Uterus (tissue), 4 donors: ENCODE measurements around the gene SP5. TPM values are rescaled to one million over a fixed set of nuclear protein-coding genes. Genes with fewer than 3 reads are reported as not detected.

Experiments used
- DNase-seq, 2 donors: peaks; one replicate each; pipeline ENCODE4 v3.0.0-alpha.2; 2019 to 2020
- H3K27ac ChIP-seq, 2 donors: fragments of 200-600 bp; sonication (generic); 1 replicate in 1 of 2; 2 replicates in 1 of 2; pipeline ENCODE4 v1.5.1; 2016 to 2018
- H3K27me3 ChIP-seq, 2 donors: fragments of 200-600 bp; sonication (generic); one replicate each; pipeline ENCODE4 v1.5.1; 2018 to 2019; ENCODE audit warnings: control low read depth in 1 of 2
- H3K36me3 ChIP-seq, 2 donors: fragments of 200-600 bp; sonication (generic); one replicate each; pipeline ENCODE4 v1.5.1; 2019; ENCODE audit warnings: control low read depth in 1 of 2
- H3K4me1 ChIP-seq, 2 donors: fragments of 200-600 bp; sonication (generic); one replicate each; pipeline ENCODE4 v1.5.1; 2018 to 2019; ENCODE audit warnings: control low read depth in 1 of 2
- H3K4me3 ChIP-seq, 2 donors: fragments of 200-600 bp; sonication (generic); 1 replicate in 1 of 2; 2 replicates in 1 of 2; pipeline ENCODE4 v1.5.1; 2018 to 2019; ENCODE audit warnings: mild to moderate bottlenecking in 1 of 2
- H3K9me3 ChIP-seq, 2 donors: fragments of 200-600 bp; sonication (generic); one replicate each; pipeline ENCODE4 v1.5.1; 2019; ENCODE audit warnings: control low read depth in 1 of 2
- CTCF ChIP-seq, 4 experiments: fragments of 200-600 bp in 2 of 4; fragments of 450-650 bp in 2 of 4; sonication (generic) in 2 of 4; IDR thresholded peaks; one replicate each; pipeline ENCODE4 v1.5.1; 2016 to 2019; ENCODE audit warnings: antibody characterized with exemption in 4 of 4, mild to moderate bottlenecking in 2 of 4, moderate library complexity in 1 of 4
- POLR2A ChIP-seq, 2 donors: fragments of 450-650 bp; IDR thresholded peaks; one replicate each; pipeline ENCODE4 v1.6.1; 2016; ENCODE audit warnings: antibody characterized with exemption in 2 of 2, mild to moderate bottlenecking in 1 of 2, moderate library complexity in 1 of 2
- intact Hi-C: fragments of 100-400 bp; cut with DNase I; formaldehyde crosslinking; loops from one replicate; pipeline ENCODE4 v1.15.1; 2023; ENCODE audit warnings: low total_unique reads
- total RNA-seq, 4 donors: library from RNA; depleted of rRNA in 3 of 4; stranded (reverse); fragments of >200 nt in 3 of 4; gene quantifications; one replicate each; pipeline versions ENCODE4 v1.1.0 to v1.2.4, GENCODE V29; 2014 to 2023
- donor health status: DM: yes; HTN: yes; CAD: no.

The SP5 gene
- total RNA-seq, 4 donors from 2014 or later: 0.90 to 4.2 (median 1.0) TPM; not detected in 1

GRCh38 chr2:170675701-170676100 is 39.4 kb upstream of the SP5 start:
- TF ChIP-seq POLR2A (IDR thresholded peaks at IDR 0.05): no peak
- no peak for TF ChIP-seq CTCF (IDR thresholded peaks at IDR 0.05)
- H3K9me3 ChIP-seq: no peaks in the 10 kb centered on the region
- no peaks in the 10 kb centered on the region for H3K36me3 ChIP-seq
- intact Hi-C loops: no loop called here
- H3K27ac ChIP-seq: no peak overlapping the region
- DNase-seq: no peak
- H3K4me3 ChIP-seq: no peak overlapping the region
- H3K27me3 ChIP-seq: no peaks in the 10 kb centered on the region
- H3K4me1 ChIP-seq: no peaks in the 10 kb centered on the region

- no peak for DNase-seq
- H3K9me3 ChIP-seq: no peaks in the 10 kb centered on the region
- intact Hi-C loops: no loop called here
- peak overlapping the region; percentile 10 to 29 for H3K27ac ChIP-seq
- H3K4me1 ChIP-seq: no peaks in the 10 kb centered on the region
- no peaks in the 10 kb centered on the region for H3K36me3 ChIP-seq
- no peak overlapping the region for H3K4me3 ChIP-seq
- no peaks in the 10 kb centered on the region for H3K27me3 ChIP-seq
- TF ChIP-seq POLR2A (IDR thresholded peaks at IDR 0.05) (no peak), CTCF (IDR thresholded peaks at IDR 0.05) (no peak)
These were observed 35.5 kb upstream of the SP5 start for GRCh38 chr2:170679607-170680079.

DNA sequence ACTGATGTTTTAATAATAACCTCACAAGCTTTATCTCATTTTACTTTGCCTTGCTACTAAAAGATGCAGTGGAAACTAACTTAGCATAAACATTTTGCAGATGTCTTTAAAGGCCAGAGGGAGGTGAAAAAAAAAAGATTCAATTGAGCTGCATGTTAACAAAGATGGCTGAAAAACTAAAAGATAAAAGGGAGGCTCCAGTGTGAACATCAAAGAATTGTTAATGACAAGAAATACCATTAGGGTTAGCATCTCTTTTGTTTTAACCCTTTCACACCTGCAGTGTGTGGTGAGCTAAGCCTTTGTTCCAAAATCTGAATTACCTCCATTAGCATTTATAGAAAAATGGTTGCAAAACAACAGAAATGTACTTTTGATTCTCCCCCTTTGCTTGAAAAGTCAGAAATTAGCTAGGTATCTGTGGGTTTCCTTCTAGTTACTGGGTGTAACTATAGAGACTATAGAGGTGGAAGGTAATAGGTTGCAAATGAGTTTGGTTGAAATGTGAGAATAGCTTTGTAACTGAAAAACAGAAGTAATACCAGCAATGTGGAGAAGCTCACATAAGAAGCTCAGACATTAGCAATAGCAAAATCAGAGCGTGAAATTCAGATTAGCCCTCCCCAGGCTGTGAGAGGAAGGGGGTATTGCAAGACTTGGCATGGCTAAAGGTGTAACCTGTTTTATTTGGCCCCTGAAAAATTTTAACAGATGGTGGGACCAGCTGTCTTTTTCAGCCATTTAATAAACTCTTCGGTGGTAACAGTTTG is 34.8 kb upstream of the SP5 start:
- Histone ChIP-seq H3K4me1 (no peaks in the 10 kb centered on the region), H3K27me3 (no peaks in the 10 kb centered on the region), H3K9me3 (no peaks in the 10 kb centered on the region), H3K36me3 (no peaks in the 10 kb centered on the region), H3K27ac (peak overlapping the region; percentile 10 to 54), H3K4me3 (no peak overlapping the region)
- TF ChIP-seq POLR2A (IDR thresholded peaks at IDR 0.05) (no peak), CTCF (IDR thresholded peaks at IDR 0.05) (no peak)
- DNase-seq: no peak
- intact Hi-C loops: no loop called here

- no peaks in the 10 kb centered on the region for H3K36me3 ChIP-seq
- intact Hi-C loops: no loop called here
- no peaks in the 10 kb centered on the region for H3K4me1 ChIP-seq
- no peak for DNase-seq
- no peaks in the 10 kb centered on the region for H3K9me3 ChIP-seq
- TF ChIP-seq POLR2A (IDR thresholded peaks at IDR 0.05): no peak
- no peak for TF ChIP-seq CTCF (IDR thresholded peaks at IDR 0.05)
- no peak overlapping the region for H3K4me3 ChIP-seq
- no peaks in the 10 kb centered on the region for H3K27me3 ChIP-seq
- H3K27ac ChIP-seq: peak overlapping the region; percentile 10 to 54
These were observed 33.8 kb upstream of the SP5 start for GRCh38 chr2:170681311-170681710.

- TF ChIP-seq CTCF (IDR thresholded peaks at IDR 0.05): no peak
- no peaks in the 10 kb centered on the region for H3K4me1 ChIP-seq
- H3K27ac ChIP-seq: no peak overlapping the region
- no peaks in the 10 kb centered on the region for H3K27me3 ChIP-seq
- H3K4me3 ChIP-seq: no peak overlapping the region
- H3K9me3 ChIP-seq: no peaks in the 10 kb centered on the region
- no peak for DNase-seq
- intact Hi-C loops: no loop called here
- no peaks in the 10 kb centered on the region for H3K36me3 ChIP-seq
These were observed 29.5 kb upstream of the SP5 start for GRCh38 chr2:170685591-170685990.
